Measurements from ENCODE around the gene KRTAP1-3.
"Not testable (repeated sequence)": the region's sequence is repeated elsewhere in the genome, so short reads cannot be mapped to it uniquely, and the experiment has no call there.

KRTAP1-3 gene

DNA sequence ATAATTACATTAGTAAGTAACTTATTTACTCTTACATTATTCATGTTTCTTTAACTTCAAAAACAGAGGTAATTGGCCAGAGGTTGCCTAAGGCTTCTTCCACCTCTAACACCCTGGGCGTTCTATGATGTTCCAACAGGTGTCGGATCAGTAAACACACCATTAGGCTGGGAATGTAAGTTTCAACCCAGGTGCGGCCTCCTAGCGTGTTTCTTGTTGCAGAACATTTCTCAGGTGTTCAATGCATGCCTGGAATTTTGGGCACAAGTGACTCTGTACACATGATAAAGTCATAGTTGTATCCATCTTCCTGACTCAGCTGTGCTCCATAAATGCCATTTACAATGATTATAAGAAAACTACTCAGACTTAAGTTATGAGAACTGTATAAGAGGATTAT, 19.4 kb upstream of the KRTAP1-3 start:
- H3K36me3 Mint-ChIP-seq (ENCODE audit: low read depth) = peaks cover 4% of the 10 kb centered on the region
- peaks cover 4% of the 10 kb centered on the region for H3K9me3 Mint-ChIP-seq
- H3K27ac Mint-ChIP-seq = peak overlapping the region in 1 of 3 experiments; percentile 65
- H3K4me1 Mint-ChIP-seq = no peaks in the 10 kb centered on the region
- no peak for TF ChIP-seq CTCF (IDR thresholded peaks at IDR 0.05; ENCODE audit: unreplicated experiment in 3 of 3)
- no peak overlapping the region for H3K4me3 Mint-ChIP-seq
- peaks cover 3% of the 10 kb centered on the region for H3K27me3 Mint-ChIP-seq (ENCODE audit: low read depth)

- no peak overlapping the region for H3K4me3 Mint-ChIP-seq
- H3K4me1 Mint-ChIP-seq = no peaks in the 10 kb centered on the region
- H3K9me3 Mint-ChIP-seq = peaks cover 4% of the 10 kb centered on the region
- no peak for TF ChIP-seq CTCF (IDR thresholded peaks at IDR 0.05; ENCODE audit: unreplicated experiment in 3 of 3)
- no peaks in the 10 kb centered on the region for H3K27me3 Mint-ChIP-seq (ENCODE audit: low read depth)
- no peak overlapping the region for H3K27ac Mint-ChIP-seq
- peaks cover 4% of the 10 kb centered on the region for H3K36me3 Mint-ChIP-seq (ENCODE audit: low read depth)
Observed at GRCh38 chr17:41052566-41052965, 17.9 kb upstream of the KRTAP1-3 start.

DNA sequence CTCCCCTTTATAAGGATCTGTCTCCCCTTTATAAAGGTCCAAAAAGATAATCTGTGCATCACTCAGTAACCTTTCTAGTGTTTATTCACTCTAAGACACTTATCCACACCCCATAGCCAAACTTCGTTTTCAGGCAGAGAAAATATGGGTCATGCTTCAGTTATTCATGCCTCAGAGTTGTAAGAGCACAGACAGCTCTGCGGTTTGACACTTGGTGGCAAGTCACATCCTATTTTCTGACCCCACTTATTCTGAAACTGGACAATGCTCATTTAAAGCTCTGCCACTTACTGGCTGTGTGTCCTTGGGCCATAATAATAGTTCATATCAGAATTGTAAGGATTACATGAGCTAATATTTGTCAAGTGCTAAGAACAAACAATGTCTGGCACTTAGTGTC, 14.4 kb upstream of the KRTAP1-3 start:
- Mint-ChIP-seq H3K4me1 (no peaks in the 10 kb centered on the region), H3K27ac (no peak overlapping the region), H3K27me3 (ENCODE audit: low read depth) (peaks cover 6% of the 10 kb centered on the region), H3K4me3 (no peak overlapping the region), H3K36me3 (ENCODE audit: low read depth) (peaks cover 4% of the 10 kb centered on the region), H3K9me3 (peaks cover 4% of the 10 kb centered on the region)
- no peak for TF ChIP-seq CTCF (IDR thresholded peaks at IDR 0.05; ENCODE audit: unreplicated experiment in 3 of 3)

DNA sequence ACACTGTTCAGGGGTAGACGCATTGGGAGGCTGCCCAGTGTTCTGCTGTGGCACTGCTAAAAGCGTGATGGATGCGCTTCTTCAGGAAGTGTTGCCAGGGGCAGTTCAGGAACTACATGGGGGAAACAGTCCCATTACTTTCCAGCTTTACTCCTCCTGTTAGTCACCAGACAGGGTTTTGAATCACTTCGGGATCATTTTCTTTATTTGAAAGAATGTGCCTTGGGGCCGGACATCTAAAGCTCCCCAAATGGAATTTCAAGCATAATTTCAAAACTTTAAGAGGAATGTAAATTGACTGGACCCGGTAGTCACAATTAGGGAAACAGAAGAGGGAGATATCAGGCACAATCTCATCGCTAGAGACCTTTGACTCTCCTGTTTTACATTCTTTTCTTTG, 13.8 kb upstream of the KRTAP1-3 start:
- Mint-ChIP-seq H3K36me3 (ENCODE audit: low read depth) (peaks cover under 1% of the 10 kb centered on the region), H3K27ac (no peak overlapping the region), H3K4me1 (no peaks in the 10 kb centered on the region), H3K27me3 (ENCODE audit: low read depth) (peaks cover 6% of the 10 kb centered on the region), H3K4me3 (no peak overlapping the region), H3K9me3 (peaks cover 4% of the 10 kb centered on the region)
- no peak for TF ChIP-seq CTCF (IDR thresholded peaks at IDR 0.05; ENCODE audit: unreplicated experiment in 3 of 3)

DNA sequence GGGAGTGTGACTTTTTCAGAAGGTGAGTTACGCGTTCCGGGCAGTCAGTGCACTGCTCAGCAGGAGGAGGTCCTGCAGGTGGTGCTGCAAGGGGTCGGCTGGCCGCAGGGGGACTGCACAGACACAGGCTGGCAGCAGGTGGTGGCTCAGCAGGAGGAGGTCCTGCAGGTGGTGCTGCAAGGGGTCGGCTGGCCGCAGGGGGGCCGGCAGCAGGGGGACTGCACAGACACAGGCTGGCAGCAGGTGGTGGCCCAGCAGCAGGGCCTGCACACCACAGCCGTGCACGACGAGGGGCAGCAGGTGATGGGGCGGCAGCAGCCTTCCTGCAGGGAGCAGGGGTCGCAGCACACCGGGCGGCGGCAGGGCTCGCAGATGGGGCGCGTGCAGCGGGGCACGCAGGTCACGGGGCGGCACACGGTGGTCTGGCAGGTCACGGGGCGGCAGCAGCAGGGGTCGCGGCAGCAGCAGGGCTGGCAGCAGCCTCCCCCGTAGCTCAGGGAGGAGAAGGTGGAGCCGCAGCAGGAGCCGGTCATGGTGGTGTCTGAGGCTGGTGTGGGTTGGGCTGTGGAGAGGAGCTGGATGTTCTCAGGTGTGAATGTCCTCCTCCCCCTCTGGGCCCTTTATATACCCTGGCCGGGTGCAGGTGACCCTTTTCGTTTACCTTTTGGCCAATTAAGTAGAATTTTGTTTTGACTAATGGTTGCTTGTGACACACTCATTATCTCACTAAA, 12.2 kb upstream of the KRTAP1-3 start, which contains the start of gene KRTAP2-1:
KRTAP2-1 (minus strand) TSS at position 582 of the 731 bp plus-strand sequence; CDS start at position 533, 49 bp downstream.
- H3K36me3 Mint-ChIP-seq (ENCODE audit: low read depth); H3K4me1 Mint-ChIP-seq; H3K27me3 Mint-ChIP-seq (ENCODE audit: low read depth); H3K4me3 Mint-ChIP-seq; H3K27ac Mint-ChIP-seq: not testable (repeated sequence)
- H3K9me3 Mint-ChIP-seq = peaks cover 12% of the 10 kb centered on the region

- Mint-ChIP-seq H3K4me3 (no peak overlapping the region), H3K27ac (no peak overlapping the region), H3K4me1 (no peaks in the 10 kb centered on the region), H3K9me3 (peaks cover 12% of the 10 kb centered on the region), H3K27me3 (ENCODE audit: low read depth) (peaks cover 6% of the 10 kb centered on the region), H3K36me3 (ENCODE audit: low read depth) (no peaks in the 10 kb centered on the region)
- no peak for TF ChIP-seq CTCF (IDR thresholded peaks at IDR 0.05; ENCODE audit: unreplicated experiment in 3 of 3)
Observed at GRCh38 chr17:41042953-41043352, 8.3 kb upstream of the KRTAP1-3 start.

- peaks cover 12% of the 10 kb centered on the region for H3K9me3 Mint-ChIP-seq
- not testable (repeated sequence) for H3K27ac Mint-ChIP-seq; H3K4me3 Mint-ChIP-seq; H3K27me3 Mint-ChIP-seq (ENCODE audit: low read depth); H3K4me1 Mint-ChIP-seq; H3K36me3 Mint-ChIP-seq (ENCODE audit: low read depth)
Observed at GRCh38 chr17:41040783-41041571, 6.3 kb upstream of the KRTAP1-3 start, which contains the start of gene KRTAP1-1. TSS of gene KRTAP1-1 (minus strand) at chr17:41041450. CDS start at chr17:41041397, 53 bp downstream.
